Epithelial cell of esophagus (primary cell): ENCODE data around the gene ASF1B.
"Not testable (repeated sequence)": the region's sequence is repeated elsewhere in the genome, so short reads cannot be mapped to it uniquely, and the experiment has no call there.

Source experiments
- DNase-seq: peaks from one replicate; pipeline ENCODE4 v3.0.0; 2010; ENCODE audit warnings: low read depth
- H3K4me3 ChIP-seq: 2 replicates; pipeline ENCODE4 v1.5.1; 2011; ENCODE audit warnings: mild to moderate bottlenecking, low read length, control low read depth
- CTCF ChIP-seq: IDR thresholded peaks from 2 replicates; pipeline ENCODE4 v1.5.1; 2011; ENCODE audit warnings: low read depth, mild to moderate bottlenecking, low read length, control low read depth, inconsistent platforms; ENCODE audit not compliant: insufficient read depth; ENCODE audit errors: missing control alignments

The ASF1B gene

GRCh38 chr19:14146789-14147216 lies 10.4 kb upstream of the ASF1B start:
- DNase-seq: peak; percentile 85

GRCh38 chr19:14146169-14146568 lies 9.8 kb upstream of the ASF1B start:
- not testable (repeated sequence) for DNase-seq, H3K4me3 ChIP-seq

More at GRCh38 chr19:14146789-14147216, 10.4 kb upstream of the ASF1B start:
- no peak overlapping the region for H3K4me3 ChIP-seq
- TF ChIP-seq CTCF: no peak

GRCh38 chr19:14145381-14145780 lies 9.0 kb upstream of the ASF1B start:
- no peak for DNase-seq
- H3K4me3 ChIP-seq: no peak overlapping the region
- TF ChIP-seq CTCF: no peak

- TF ChIP-seq CTCF: no peak
- H3K4me3 ChIP-seq: no peak overlapping the region
- no peak for DNase-seq
These were observed 6.1 kb upstream of the ASF1B start for GRCh38 chr19:14142262-14143190.

GRCh38 chr19:14141041-14141440 lies 4.7 kb upstream of the ASF1B start:
- DNase-seq: no peak
- TF ChIP-seq CTCF: no peak
- no peak overlapping the region for H3K4me3 ChIP-seq

- DNase-seq: no peak
- no peak overlapping the region for H3K4me3 ChIP-seq
- TF ChIP-seq CTCF: no peak
These were observed 3.6 kb upstream of the ASF1B start for GRCh38 chr19:14139944-14140343.

- TF ChIP-seq CTCF: no peak
- no peak for DNase-seq
- H3K4me3 ChIP-seq: no peak overlapping the region
These were observed 2.3 kb upstream of the ASF1B start for GRCh38 chr19:14138576-14139265.
